HG02943 (cell line): ENCODE measurements around the gene AGAP1.
A peak's percentile ranks its signal among the peaks of the same experiment; 100 is the strongest.

Experiments used
- ATAC-seq: cut with Tn5 transposase; IDR thresholded peaks from one replicate; pipeline ENCODE4 v1.9.1; 2021; ENCODE audit warnings: mild to moderate bottlenecking, low read depth, moderate library complexity; ENCODE audit not compliant: unreplicated experiment

The AGAP1 gene

DNA sequence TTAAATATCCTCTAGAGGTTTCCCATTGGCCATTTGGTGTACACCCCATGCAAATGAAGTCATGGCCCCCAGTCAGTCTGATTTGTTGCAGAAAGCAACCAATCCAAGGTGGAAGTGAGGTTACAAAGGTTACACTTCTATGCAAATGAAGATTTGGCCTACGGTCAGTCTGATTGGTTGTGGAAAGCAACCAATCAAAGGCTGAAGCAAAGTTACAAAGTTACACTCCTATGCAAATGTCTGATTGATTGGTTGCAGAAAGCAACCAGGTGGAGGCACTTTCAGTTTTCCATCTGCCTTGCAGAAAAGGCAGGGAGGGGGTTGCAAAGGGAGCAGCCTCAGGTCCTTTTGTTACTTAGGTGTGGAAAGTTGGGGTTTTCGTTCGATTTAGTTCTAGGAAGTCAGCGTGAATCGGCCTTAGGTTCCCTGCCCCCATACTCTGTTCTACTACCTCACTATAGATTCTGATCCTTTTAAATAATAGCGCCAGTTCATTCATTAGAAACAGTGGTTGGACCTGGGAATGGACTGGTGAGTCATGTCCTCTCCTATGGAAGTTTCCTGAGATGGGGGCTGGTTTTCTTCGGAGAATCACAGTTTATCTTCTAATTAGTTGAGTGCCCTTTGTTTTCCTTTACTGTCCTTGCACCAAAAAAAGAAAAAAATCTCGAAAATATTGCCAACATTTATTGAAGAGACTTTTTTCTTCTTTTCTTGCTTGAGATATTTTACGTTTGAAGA lies 279.5 kb downstream of the AGAP1 start:
- no peak for ATAC-seq

GRCh38 chr2:235774153-235774870 lies 280.5 kb downstream of the AGAP1 start:
- ATAC-seq = no peak

DNA sequence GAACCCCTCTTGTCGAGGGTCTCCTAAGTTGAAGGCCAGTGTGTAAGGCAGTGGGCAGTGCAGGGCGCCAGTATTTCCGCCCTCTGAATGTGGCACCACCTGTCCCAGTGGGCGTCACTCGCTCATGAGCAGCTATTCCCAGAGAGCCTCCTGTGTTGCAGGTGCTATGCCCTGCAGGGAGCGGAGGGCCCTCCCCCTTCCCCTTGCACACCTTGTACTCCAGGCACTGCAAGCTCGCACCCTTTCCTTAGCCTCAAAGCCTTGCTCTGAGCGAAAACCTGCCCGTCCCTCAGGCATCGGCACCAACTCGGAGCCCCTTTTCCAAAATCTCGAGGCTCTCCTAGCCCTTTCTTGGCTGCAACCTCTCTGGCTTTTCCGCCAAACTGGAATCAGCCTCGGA lies 282.7 kb downstream of the AGAP1 start:
- ATAC-seq = no peak

- ATAC-seq = peak; percentile 65
These were observed 285.6 kb downstream of the AGAP1 start for GRCh38 chr2:235779444-235779896.

DNA sequence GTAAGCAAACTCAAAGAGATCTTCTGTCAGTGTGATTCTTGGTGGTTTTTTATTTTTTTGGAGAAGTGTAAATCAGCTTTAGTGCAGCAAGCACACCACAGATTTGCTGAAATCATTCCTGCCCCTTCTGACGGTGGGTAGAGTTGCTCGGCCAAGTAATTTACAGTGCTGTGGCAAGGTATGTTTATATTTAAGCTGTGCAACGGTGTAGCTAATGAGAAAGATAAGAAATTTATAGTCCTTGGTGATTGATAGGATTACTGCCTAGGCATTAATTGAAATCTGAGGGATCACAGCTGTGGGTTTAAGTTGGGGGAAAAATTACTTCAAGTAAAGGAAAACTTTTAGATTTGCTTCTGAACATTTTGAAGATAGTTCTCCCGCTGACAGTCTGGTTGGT lies 286.6 kb downstream of the AGAP1 start:
- no peak for ATAC-seq

GRCh38 chr2:235781775-235782174 lies 287.9 kb downstream of the AGAP1 start:
- ATAC-seq = no peak

DNA sequence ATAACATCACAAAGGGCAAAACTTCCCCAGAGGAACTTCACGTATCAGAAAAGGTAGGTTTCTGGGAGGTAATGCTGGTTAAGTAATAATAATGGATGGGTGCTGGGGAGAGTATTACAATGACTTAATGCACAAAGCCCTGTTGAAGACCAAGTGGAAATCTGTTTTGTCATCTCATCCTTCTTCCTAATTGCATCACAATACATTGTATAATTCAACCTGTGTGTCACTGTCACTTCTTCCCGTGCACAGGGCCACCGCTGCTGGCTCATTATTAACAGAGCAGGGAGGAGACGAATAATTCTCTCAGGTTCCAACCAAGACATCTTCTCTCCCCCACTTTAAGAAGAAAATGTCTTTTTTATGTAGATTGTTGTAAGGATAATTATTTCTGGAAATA lies 290.9 kb downstream of the AGAP1 start:
- no peak for ATAC-seq

DNA sequence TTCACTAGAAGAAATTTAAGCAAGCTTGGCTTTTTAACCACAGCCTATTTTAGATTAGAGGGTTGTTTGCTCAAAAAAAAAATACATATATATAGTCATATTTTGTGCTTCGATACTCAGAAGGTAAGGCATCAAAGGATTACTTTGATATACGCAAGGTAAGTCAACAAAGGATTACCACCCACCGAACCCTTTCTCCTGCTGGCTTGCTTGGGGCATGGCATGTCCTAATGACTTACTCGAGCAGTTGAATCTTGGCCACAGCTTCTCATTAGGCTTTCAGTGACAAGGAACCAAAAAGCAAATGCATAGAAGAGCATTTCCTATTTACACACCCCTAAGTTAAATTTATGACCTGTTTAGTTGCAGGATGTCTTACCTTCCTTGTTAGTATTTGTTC lies 295.7 kb downstream of the AGAP1 start:
- no peak for ATAC-seq

DNA sequence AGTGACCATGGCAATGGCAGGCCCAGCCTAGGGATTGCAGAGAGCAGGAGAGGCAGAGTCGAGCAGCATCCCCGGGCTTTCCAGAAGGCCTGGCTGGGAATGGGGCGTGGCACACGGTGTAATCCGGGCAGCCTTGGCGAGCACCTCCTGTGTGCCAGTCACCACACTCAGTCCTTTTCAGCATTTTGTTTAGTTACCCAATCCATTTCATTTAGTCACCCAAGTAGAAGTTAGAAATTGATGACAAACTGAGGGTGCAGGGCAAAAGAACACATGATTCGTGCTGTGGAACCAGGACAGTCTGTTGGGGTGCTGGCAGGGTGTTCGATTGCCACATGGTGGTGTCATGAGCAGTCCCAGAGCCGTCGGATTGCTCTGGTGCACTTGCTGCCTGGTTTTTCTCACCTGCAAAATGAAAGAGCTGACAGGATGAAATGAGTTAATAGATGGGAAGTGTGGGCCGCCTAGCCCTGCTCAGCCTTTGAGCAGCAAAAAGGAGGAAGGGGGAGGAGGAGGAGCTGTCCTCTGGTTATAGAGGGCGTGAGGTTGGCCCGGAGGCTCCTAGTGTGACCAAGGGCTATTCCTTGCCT lies 299.4 kb downstream of the AGAP1 start:
- ATAC-seq = no peak

DNA sequence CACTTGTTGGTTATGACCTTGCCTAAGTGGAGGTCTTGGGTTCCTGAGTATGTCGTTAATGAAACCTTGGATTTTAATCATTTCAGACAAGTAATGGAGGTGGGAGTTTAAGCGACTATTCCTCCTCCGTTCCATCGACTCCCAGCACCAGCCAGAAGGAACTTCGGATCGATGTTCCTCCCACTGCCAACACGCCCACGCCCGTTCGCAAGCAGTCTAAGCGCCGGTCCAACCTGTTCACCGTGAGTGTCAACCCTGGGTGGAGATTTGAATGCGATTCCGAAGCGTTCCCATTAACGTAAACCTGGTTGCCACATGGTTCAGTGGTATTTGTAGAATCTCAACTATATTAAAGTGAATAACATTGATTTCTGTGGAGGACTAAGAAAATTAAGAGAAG lies 305.4 kb downstream of the AGAP1 start:
- no peak for ATAC-seq

- ATAC-seq = no peak
These were observed 308.7 kb downstream of the AGAP1 start for GRCh38 chr2:235802542-235802941.

GRCh38 chr2:235803028-235803427 lies 309.2 kb downstream of the AGAP1 start:
- ATAC-seq = no peak

- no peak for ATAC-seq
These were observed 310.8 kb downstream of the AGAP1 start for GRCh38 chr2:235804676-235805075.

GRCh38 chr2:235806986-235807750 lies 313.3 kb downstream of the AGAP1 start:
- ATAC-seq = no peak

DNA sequence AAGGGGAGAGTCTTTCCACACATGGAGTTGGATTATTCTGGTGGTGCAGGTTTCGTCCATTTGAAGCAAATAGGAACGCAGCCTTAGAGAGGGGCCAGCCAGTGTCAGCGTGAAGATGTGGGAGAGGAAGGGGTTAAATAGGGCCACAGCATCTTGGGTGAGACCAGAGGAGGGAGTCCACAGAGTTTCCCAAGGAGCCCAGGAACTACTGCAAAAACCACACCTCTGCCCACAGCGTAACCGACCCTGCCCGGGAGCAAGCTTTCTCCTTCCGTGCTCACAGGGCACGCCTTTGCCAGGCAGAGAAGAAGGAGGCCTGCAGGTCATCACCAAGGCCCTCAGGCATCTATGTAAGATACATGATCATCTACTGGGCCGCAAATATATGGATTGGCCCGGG lies 314.5 kb downstream of the AGAP1 start:
- no peak for ATAC-seq

DNA sequence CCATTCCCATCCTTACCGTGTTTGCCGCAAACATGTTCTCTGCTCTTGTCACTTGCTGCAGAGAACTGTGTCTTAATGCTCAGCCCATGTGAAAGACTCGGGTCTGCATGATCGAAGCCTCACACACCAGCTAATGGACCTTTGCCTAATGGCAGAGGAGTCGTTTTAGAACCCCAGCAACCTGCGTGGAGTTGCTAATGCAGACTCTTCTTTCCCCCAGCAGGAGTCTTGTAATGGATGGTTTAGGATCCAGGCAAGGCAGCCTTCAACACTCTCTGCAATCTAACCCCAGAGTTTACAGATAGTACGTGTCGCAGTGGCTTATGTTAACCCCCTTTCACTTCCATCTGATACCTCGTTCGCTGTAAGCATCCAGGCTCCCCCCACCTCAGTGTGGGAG lies 316.4 kb downstream of the AGAP1 start:
- no peak for ATAC-seq

DNA sequence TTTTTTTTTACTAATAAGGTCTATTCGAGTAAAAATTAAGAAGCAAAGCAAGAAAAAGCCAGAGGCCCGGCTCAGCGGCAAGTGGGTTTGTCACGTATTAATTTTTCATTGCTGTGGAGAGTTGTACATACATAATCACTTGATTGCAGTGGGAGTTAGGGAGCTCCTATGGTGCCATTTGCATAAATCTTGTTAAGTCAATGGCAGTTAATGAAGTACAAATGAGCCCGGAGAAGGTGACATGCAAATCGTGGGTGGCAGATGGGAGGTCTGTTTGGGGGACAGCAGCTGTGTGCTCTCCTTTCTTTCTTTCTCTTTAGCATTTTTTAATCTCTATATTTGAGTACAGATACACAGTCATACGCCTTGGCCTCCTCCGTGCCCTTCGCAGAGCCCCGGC lies 317.0 kb downstream of the AGAP1 start:
- ATAC-seq = no peak

DNA sequence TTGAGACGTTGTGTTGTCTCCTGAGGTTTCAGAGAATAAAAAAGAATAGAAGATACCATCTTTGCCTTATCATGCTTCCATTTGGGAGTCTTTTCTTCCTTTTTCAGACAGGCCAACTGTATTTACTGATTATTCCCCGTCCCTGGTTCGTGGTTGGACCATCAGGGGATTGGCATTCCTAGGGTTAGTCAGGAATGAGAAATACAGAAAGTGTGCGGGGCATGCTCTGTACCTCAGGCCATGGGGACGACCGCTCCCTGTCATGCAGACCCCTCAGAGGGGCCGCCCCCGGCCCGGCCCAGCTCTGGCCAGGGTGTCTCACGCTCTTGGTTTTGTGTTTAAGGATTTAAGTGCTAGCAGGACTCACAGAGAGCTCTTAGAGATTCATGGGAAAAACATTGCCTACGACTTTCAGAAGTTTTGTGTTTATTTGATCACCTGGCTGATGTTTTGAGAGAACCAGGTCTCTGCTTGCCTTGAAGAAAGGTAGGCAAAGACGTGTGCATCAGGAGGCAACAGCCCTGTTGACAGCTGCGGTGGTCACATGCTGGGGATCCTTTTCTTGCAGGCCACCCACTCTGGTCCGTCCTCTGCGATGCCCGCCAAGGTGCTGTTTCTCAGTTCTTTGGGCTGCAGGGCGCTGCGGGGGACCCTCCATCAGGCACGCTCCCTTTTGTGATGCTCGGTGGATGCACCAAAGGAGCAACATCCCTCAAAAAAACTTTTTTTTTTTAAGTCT lies 317.8 kb downstream of the AGAP1 start:
- ATAC-seq = no peak

GRCh38 chr2:235812185-235812665 lies 318.4 kb downstream of the AGAP1 start:
- no peak for ATAC-seq

DNA sequence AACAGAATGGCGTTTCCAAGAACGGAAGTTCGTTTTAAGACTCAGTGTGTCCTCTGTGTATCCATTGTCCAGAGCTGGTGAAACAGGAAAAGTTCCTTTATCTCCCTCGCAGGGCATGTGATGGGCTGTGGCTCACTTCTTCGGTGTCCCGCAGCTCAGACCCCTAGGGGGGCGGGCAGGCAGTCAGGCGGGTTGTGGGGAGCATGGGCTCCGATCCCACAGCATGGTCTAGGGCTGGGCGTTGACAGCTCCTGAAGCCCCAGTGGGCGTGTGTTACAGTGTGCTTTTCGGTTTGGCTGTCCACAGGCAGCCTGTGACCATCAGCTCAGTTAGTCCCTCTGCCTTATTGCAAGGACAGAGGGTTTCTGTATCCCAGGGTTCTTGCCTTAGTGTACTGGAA lies 319.6 kb downstream of the AGAP1 start:
- ATAC-seq = no peak
